H9 (cell line): ENCODE results near the gene RHEX. TPM values are rescaled to one million over a fixed set of nuclear protein-coding genes. Genes with fewer than 3 reads are reported as not detected.

Experiments used
- DNase-seq: peaks from one replicate; pipeline ENCODE4 v3.0.0-alpha.2; 2017
- H2AFZ ChIP-seq: one replicate; pipeline ENCODE4 v1.6.1; 2013; ENCODE audit warnings: mild to moderate bottlenecking, low read length, control low read depth, moderate library complexity
- H2AK5ac ChIP-seq: 2 replicates; pipeline ENCODE4 v1.6.1; 2013; ENCODE audit warnings: low read length, control low read depth, mixed read lengths; ENCODE audit not compliant: insufficient read length
- H2BK120ac ChIP-seq: one replicate; pipeline ENCODE4 v1.6.1; 2013; ENCODE audit warnings: low read depth, mild to moderate bottlenecking, low read length, control low read depth, inconsistent platforms; ENCODE audit not compliant: poor library complexity, severe bottlenecking
- H2BK12ac ChIP-seq: 2 replicates; pipeline ENCODE4 v1.6.1; 2013; ENCODE audit warnings: low read length, control low read depth, mixed read lengths, low read depth; ENCODE audit not compliant: insufficient read length
- H2BK15ac ChIP-seq: 2 replicates; pipeline ENCODE4 v1.6.1; 2013; ENCODE audit warnings: low read depth, low read length, control low read depth
- H2BK20ac ChIP-seq: one replicate; pipeline ENCODE4 v1.6.1; 2013; ENCODE audit warnings: low read depth, mild to moderate bottlenecking, low read length, control low read depth, inconsistent platforms; ENCODE audit not compliant: poor library complexity, severe bottlenecking
- H2BK5ac ChIP-seq: 2 replicates; pipeline ENCODE4 v1.6.1; 2013; ENCODE audit warnings: low read length, control low read depth, mixed read lengths; ENCODE audit not compliant: insufficient read length
- H3K14ac ChIP-seq: 2 replicates; pipeline ENCODE4 v1.6.1; 2013; ENCODE audit warnings: low read length, control low read depth; ENCODE audit not compliant: insufficient read depth
- H3K18ac ChIP-seq: 2 replicates; pipeline ENCODE4 v1.6.1; 2013; ENCODE audit warnings: low read depth, mild to moderate bottlenecking, mixed read lengths, low read length, control low read depth; ENCODE audit not compliant: insufficient read length
- H3K23ac ChIP-seq: 2 replicates; pipeline ENCODE4 v1.6.1; 2013; ENCODE audit warnings: low read length, control low read depth, mixed read lengths, low read depth; ENCODE audit not compliant: insufficient read length
- H3K23me2 ChIP-seq: 2 replicates; pipeline ENCODE4 v1.6.1; 2013; ENCODE audit warnings: low read depth, mild to moderate bottlenecking, mixed read lengths, low read length, control low read depth; ENCODE audit not compliant: insufficient read length, poor library complexity, severe bottlenecking
- H3K27ac ChIP-seq: 2 replicates; pipeline ENCODE4 v1.5.1; 2013; ENCODE audit warnings: low read length, control low read depth, mixed read lengths, low read depth; ENCODE audit not compliant: insufficient read length
- H3K27me3 ChIP-seq: 2 replicates; pipeline ENCODE4 v1.6.1; 2013; ENCODE audit warnings: low read length, control low read depth, inconsistent platforms; ENCODE audit not compliant: insufficient read depth
- H3K4ac ChIP-seq: 2 replicates; pipeline ENCODE4 v1.6.1; 2013; ENCODE audit warnings: low read depth, mild to moderate bottlenecking, control low read depth, inconsistent platforms, low read length, moderate library complexity
- H3K4me1 ChIP-seq: 2 replicates; pipeline ENCODE4 v1.6.1; 2013; ENCODE audit warnings: low read length, control low read depth, inconsistent platforms; ENCODE audit not compliant: insufficient read depth
- H3K4me2 ChIP-seq: 2 replicates; pipeline ENCODE4 v1.6.1; 2013; ENCODE audit warnings: low read length, control low read depth, mixed read lengths; ENCODE audit not compliant: insufficient read length, insufficient read depth
- H3K56ac ChIP-seq: 2 replicates; pipeline ENCODE4 v1.6.1; 2013; ENCODE audit warnings: low read depth, mild to moderate bottlenecking, mixed read lengths, low read length, control low read depth; ENCODE audit not compliant: insufficient read length
- H3K79me1 ChIP-seq: 2 replicates; pipeline ENCODE4 v1.6.1; 2013; ENCODE audit warnings: low read depth, mild to moderate bottlenecking, moderate library complexity, low read length, control low read depth, inconsistent platforms; ENCODE audit not compliant: insufficient read depth, poor library complexity, severe bottlenecking
- H3K79me2 ChIP-seq: 2 replicates; pipeline ENCODE4 v1.6.1; 2013; ENCODE audit warnings: low read length, control low read depth, inconsistent platforms; ENCODE audit not compliant: insufficient read depth
- H3K9ac ChIP-seq: 2 replicates; pipeline ENCODE4 v1.6.1; 2013; ENCODE audit warnings: low read length, control low read depth, mixed read lengths; ENCODE audit not compliant: insufficient read length; ENCODE audit errors: extremely low read depth
- H3K9me3 ChIP-seq: one replicate; pipeline ENCODE4 v1.6.1; 2013; ENCODE audit warnings: low read depth, low read length, inconsistent platforms; ENCODE audit not compliant: control insufficient read depth
- H3T11ph ChIP-seq: one replicate; pipeline ENCODE4 v1.6.1; 2013; ENCODE audit warnings: mild to moderate bottlenecking, low read length, control low read depth, inconsistent platforms
- H4K20me1 ChIP-seq: one replicate; pipeline ENCODE4 v1.6.1; 2013; ENCODE audit not compliant: control insufficient read depth, insufficient read length, insufficient read depth
- H4K5ac ChIP-seq: 2 replicates; pipeline ENCODE4 v1.6.1; 2013; ENCODE audit warnings: low read depth, mild to moderate bottlenecking, mixed read lengths, low read length, control low read depth; ENCODE audit not compliant: insufficient read length
- H4K8ac ChIP-seq: replicated peaks from 2 replicates; pipeline ENCODE4 v1.6.1; 2013; ENCODE audit warnings: low read length, control low read depth, mixed read lengths, low read depth; ENCODE audit not compliant: insufficient read length
- H4K91ac ChIP-seq: 2 replicates; pipeline ENCODE4 v1.6.1; 2013; ENCODE audit warnings: low read depth, mild to moderate bottlenecking, moderate library complexity, mixed read lengths, low read length, control low read depth; ENCODE audit not compliant: insufficient read length
- H3K27ac Mint-ChIP-seq, 3 experiments: 2 replicates in 2 of 3; 3 replicates in 1 of 3; pipeline ENCODE4 v1.8.0; 2020 to 2021; ENCODE audit warnings: mixed read lengths in 3 of 3, mild to moderate bottlenecking in 1 of 3, moderate library complexity in 1 of 3
- H3K27me3 Mint-ChIP-seq: 2 replicates; pipeline ENCODE4 v1.8.0; 2021; ENCODE audit warnings: low read depth, mild to moderate bottlenecking, moderate library complexity, mixed read lengths
- H3K36me3 Mint-ChIP-seq, 3 experiments: 2 replicates in 2 of 3; 3 replicates in 1 of 3; pipeline ENCODE4 v1.8.0; 2020 to 2021; ENCODE audit warnings: low read depth in 3 of 3, mixed read lengths in 3 of 3; ENCODE audit not compliant: insufficient read depth in 1 of 3
- H3K4me1 Mint-ChIP-seq, 2 experiments: 2 replicates each; pipeline ENCODE4 v1.8.0; 2020; ENCODE audit warnings: mixed read lengths in 2 of 2
- H3K4me3 Mint-ChIP-seq, 2 experiments: 2 replicates in 1 of 2; 3 replicates in 1 of 2; pipeline ENCODE4 v1.8.0; 2020 to 2021; ENCODE audit warnings: mild to moderate bottlenecking in 2 of 2, mixed read lengths in 2 of 2, moderate library complexity in 1 of 2
- H3K9me3 Mint-ChIP-seq, 2 experiments: 2 replicates in 1 of 2; 3 replicates in 1 of 2; pipeline ENCODE4 v1.8.0; 2020; ENCODE audit warnings: mild to moderate bottlenecking in 2 of 2, mixed read lengths in 2 of 2, moderate library complexity in 1 of 2
- CTCF ChIP-seq: fragments of 200-600 bp; sonication (generic); conservative IDR thresholded peaks from 3 replicates; pipeline ENCODE4 v1.8.0; 2021; ENCODE audit warnings: antibody characterized with exemption, mild to moderate bottlenecking
- WGBS: extraction: QIAGEN DNeasy Blood & Tissue Kit; methylation state at CpG from one replicate; pipeline ENCODE4 v1.1.7; 2013; ENCODE audit warnings: missing lambda C conversion rate, low lambda C conversion rate, mixed read lengths; ENCODE audit not compliant: insufficient read length; ENCODE audit errors: extremely low coverage; 5-methylcytosine and 5-hydroxymethylcytosine counted together
- total RNA-seq: library from RNA; stranded (reverse); gene quantifications from 2 replicates; pipeline ENCODE4 v1.2.1, GENCODE V29; 2021

The RHEX gene
- total RNA-seq, 1 experiment from 2014 or later: not detected

- no peaks in the 10 kb centered on the region for H3K9me3 Mint-ChIP-seq
- no peaks in the 10 kb centered on the region for H3K27me3 ChIP-seq
- H4K91ac ChIP-seq: no peak overlapping the region
- no peak overlapping the region for H3K4me3 Mint-ChIP-seq
- H4K5ac ChIP-seq: no peak overlapping the region
- H3K56ac ChIP-seq: no peak overlapping the region
- no peak overlapping the region for H2BK120ac ChIP-seq
- no peak overlapping the region for H3K23ac ChIP-seq
- no peak overlapping the region for H3K14ac ChIP-seq
- no peak overlapping the region for H2BK20ac ChIP-seq
- DNase-seq: no peak
- H3K79me2 ChIP-seq: no peaks in the 10 kb centered on the region
- H3K36me3 Mint-ChIP-seq: no peaks in the 10 kb centered on the region
- no peak overlapping the region for H3K4me2 ChIP-seq
- H3T11ph ChIP-seq: no peak overlapping the region
- no peaks in the 10 kb centered on the region for H3K9me3 ChIP-seq
- H3K27ac Mint-ChIP-seq: no peak overlapping the region
- no peak overlapping the region for H2BK5ac ChIP-seq
- H3K9ac ChIP-seq: no peak overlapping the region
- H3K23me2 ChIP-seq: no peaks in the 10 kb centered on the region
- H2AFZ ChIP-seq: no peak overlapping the region
- H2AK5ac ChIP-seq: no peak overlapping the region
- no peak overlapping the region for H3K18ac ChIP-seq
- H2BK12ac ChIP-seq: no peak overlapping the region
- WGBS: no CpG with 5 or more reads among the region's 3 CpGs
- TF ChIP-seq CTCF: no peak
- no peaks in the 10 kb centered on the region for H3K4me1 ChIP-seq
- H4K20me1 ChIP-seq: no peaks in the 10 kb centered on the region
- no peak overlapping the region for H4K8ac ChIP-seq
- no peaks in the 10 kb centered on the region for H3K4me1 Mint-ChIP-seq
- no peak overlapping the region for H3K4ac ChIP-seq
- H3K27me3 Mint-ChIP-seq: no peaks in the 10 kb centered on the region; the same call in 1 of the 2 replicates
- no peak overlapping the region for H3K27ac ChIP-seq
- H2BK15ac ChIP-seq: no peak overlapping the region
- no peaks in the 10 kb centered on the region for H3K79me1 ChIP-seq
Measured at GRCh38 chr1:206089341-206089740, 36.4 kb downstream of the RHEX start.
